GM19043 (cell line): ENCODE data around the gene DNAAF8.

Source experiments
- ATAC-seq: cut with Tn5 transposase; IDR thresholded peaks from one replicate; pipeline ENCODE4 v1.9.1; 2021; ENCODE audit warnings: low read depth; ENCODE audit not compliant: unreplicated experiment

Gene DNAAF8

GRCh38 chr16:4734063-4734729 is at the start of gene DNAAF8, which contains the start of gene ANKS3:
Gene DNAAF8, plus strand, starts transcription at chr16:4734537. Its CDS starts 1,978 bp downstream, at chr16:4736515.
Gene ANKS3, minus strand, starts transcription at chr16:4734271. Its CDS starts 4,122 bp downstream, at chr16:4730149.
- ATAC-seq, result peak; percentile 65

- ATAC-seq, result no peak
Measured at GRCh38 chr16:4684763-4685162, 49.6 kb upstream of the DNAAF8 start.

GRCh38 chr16:4685292-4685691 is 49.0 kb upstream of the DNAAF8 start:
- no peak for ATAC-seq

GRCh38 chr16:4685776-4686496 is 48.4 kb upstream of the DNAAF8 start:
- ATAC-seq, result no peak

- ATAC-seq, result no peak
Measured at GRCh38 chr16:4686497-4687210, 47.7 kb upstream of the DNAAF8 start.

GRCh38 chr16:4687416-4687815 is 46.9 kb upstream of the DNAAF8 start:
- no peak for ATAC-seq

- ATAC-seq, result no peak
Measured at GRCh38 chr16:4687946-4688673, 46.2 kb upstream of the DNAAF8 start.

- ATAC-seq, result no peak
Measured at GRCh38 chr16:4688674-4689045, 45.7 kb upstream of the DNAAF8 start.

GRCh38 chr16:4689091-4689671 is 45.2 kb upstream of the DNAAF8 start:
- ATAC-seq, result no peak

- ATAC-seq, result no peak
Measured at GRCh38 chr16:4689864-4690704, 44.3 kb upstream of the DNAAF8 start.

GRCh38 chr16:4690946-4691665 is 43.2 kb upstream of the DNAAF8 start:
- no peak for ATAC-seq

- no peak for ATAC-seq
Measured at GRCh38 chr16:4691666-4692412, 42.5 kb upstream of the DNAAF8 start.

GRCh38 chr16:4692460-4693295 is 41.7 kb upstream of the DNAAF8 start:
- ATAC-seq, result peak; percentile 5

GRCh38 chr16:4693296-4693955 is 40.9 kb upstream of the DNAAF8 start, which contains the start of gene NUDT16L1:
Gene NUDT16L1, plus strand, starts transcription at chr16:4693562. Its CDS starts 165 bp downstream, at chr16:4693727.
- peak; percentile 94 for ATAC-seq

GRCh38 chr16:4693956-4694641 is 40.2 kb upstream of the DNAAF8 start:
- ATAC-seq, result no peak
